Liver (tissue), 3 donors: Measurements from ENCODE around the gene PRR22.

ENCODE experiments used
- CTCF ChIP-seq: fragments of 150-350 bp; IDR thresholded peaks from 2 replicates; pipeline ENCODE4 v1.5.1; 2017; ENCODE audit warnings: improper control_type of control experiment, low read depth, low read length; ENCODE audit not compliant: missing input control
- EGR1 ChIP-seq, 2 donors: IDR thresholded peaks; 2 replicates each; pipeline ENCODE4 v1.6.1; 2016 to 2018; ENCODE audit warnings: antibody characterized with exemption in 2 of 2, low read depth in 2 of 2
- FOXA1 ChIP-seq: IDR thresholded peaks from 2 replicates; pipeline ENCODE4 v1.6.1; 2016; ENCODE audit warnings: antibody characterized with exemption
- GABPA ChIP-seq, 2 donors: IDR thresholded peaks in 1 of 2; conservative IDR thresholded peaks in 1 of 2; 2 replicates each; pipeline ENCODE4 v1.6.1; 2016; ENCODE audit warnings: antibody characterized with exemption in 2 of 2, mild to moderate bottlenecking in 1 of 2, moderate library complexity in 1 of 2
- HNF4G ChIP-seq: IDR thresholded peaks from 2 replicates; pipeline ENCODE4 v1.6.1; 2016; ENCODE audit warnings: antibody characterized with exemption
- JUND ChIP-seq, 2 donors: IDR thresholded peaks; 2 replicates each; pipeline ENCODE4 v1.6.1; 2016; ENCODE audit warnings: antibody characterized with exemption in 2 of 2
- RAD21 ChIP-seq, 2 donors: IDR thresholded peaks; 2 replicates each; pipeline ENCODE4 v1.6.1; 2016; ENCODE audit warnings: antibody characterized with exemption in 2 of 2, mild to moderate bottlenecking in 2 of 2
- REST ChIP-seq: IDR thresholded peaks from 2 replicates; pipeline ENCODE4 v1.6.1; 2016; ENCODE audit warnings: antibody characterized with exemption, mild to moderate bottlenecking
- RXRA ChIP-seq, 2 donors: IDR thresholded peaks; 2 replicates each; pipeline ENCODE4 v1.6.1; 2017 to 2018; ENCODE audit warnings: antibody characterized with exemption in 2 of 2, mild to moderate bottlenecking in 1 of 2
- SP1 ChIP-seq: IDR thresholded peaks from 2 replicates; pipeline ENCODE4 v1.6.1; 2018; ENCODE audit warnings: antibody characterized with exemption, mild to moderate bottlenecking
- TAF1 ChIP-seq: conservative IDR thresholded peaks from 2 replicates; pipeline ENCODE4 v1.6.1; 2016; ENCODE audit warnings: antibody characterized with exemption, mild to moderate bottlenecking
- YY1 ChIP-seq: IDR thresholded peaks from 2 replicates; pipeline ENCODE4 v1.6.1; 2016; ENCODE audit warnings: antibody characterized with exemption, mild to moderate bottlenecking
- TF ChIP-seq, protein P1 (sequence below): IDR thresholded peaks from 2 replicates; pipeline ENCODE4 v1.6.1; 2016; ENCODE audit warnings: antibody characterized with exemption
- TF ChIP-seq, protein P2 (sequence below): IDR thresholded peaks from 2 replicates; pipeline ENCODE4 v1.6.1; 2016; ENCODE audit warnings: antibody characterized with exemption
- donor health status: healthy.
- donor health status: healthy.

- no peak for TF ChIP-seq REST
- TF ChIP-seq CTCF: no peak
- TF ChIP-seq EGR1 (IDR thresholded peaks at IDR 0.05; ENCODE audit: low read depth in 2 of 2): no peak
- no peak for TF ChIP-seq JUND (IDR thresholded peaks at IDR 0.05)
- no peak for TF ChIP-seq RAD21 (IDR thresholded peaks at IDR 0.05)
- TF ChIP-seq GABPA (IDR thresholded peaks at IDR 0.05 in 1 of 2, conservative IDR thresholded peaks at IDR 0.05 in 1 of 2): no peak
- TF ChIP-seq, protein P1, sequence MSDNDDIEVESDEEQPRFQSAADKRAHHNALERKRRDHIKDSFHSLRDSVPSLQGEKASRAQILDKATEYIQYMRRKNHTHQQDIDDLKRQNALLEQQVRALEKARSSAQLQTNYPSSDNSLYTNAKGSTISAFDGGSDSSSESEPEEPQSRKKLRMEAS: no peak
- no peak for TF ChIP-seq YY1
- TF ChIP-seq, protein P2, sequence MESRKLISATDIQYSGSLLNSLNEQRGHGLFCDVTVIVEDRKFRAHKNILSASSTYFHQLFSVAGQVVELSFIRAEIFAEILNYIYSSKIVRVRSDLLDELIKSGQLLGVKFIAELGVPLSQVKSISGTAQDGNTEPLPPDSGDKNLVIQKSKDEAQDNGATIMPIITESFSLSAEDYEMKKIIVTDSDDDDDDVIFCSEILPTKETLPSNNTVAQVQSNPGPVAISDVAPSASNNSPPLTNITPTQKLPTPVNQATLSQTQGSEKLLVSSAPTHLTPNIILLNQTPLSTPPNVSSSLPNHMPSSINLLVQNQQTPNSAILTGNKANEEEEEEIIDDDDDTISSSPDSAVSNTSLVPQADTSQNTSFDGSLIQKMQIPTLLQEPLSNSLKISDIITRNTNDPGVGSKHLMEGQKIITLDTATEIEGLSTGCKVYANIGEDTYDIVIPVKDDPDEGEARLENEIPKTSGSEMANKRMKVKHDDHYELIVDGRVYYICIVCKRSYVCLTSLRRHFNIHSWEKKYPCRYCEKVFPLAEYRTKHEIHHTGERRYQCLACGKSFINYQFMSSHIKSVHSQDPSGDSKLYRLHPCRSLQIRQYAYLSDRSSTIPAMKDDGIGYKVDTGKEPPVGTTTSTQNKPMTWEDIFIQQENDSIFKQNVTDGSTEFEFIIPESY: no peak
- no peak for TF ChIP-seq RXRA (IDR thresholded peaks at IDR 0.05)
- TF ChIP-seq HNF4G: no peak
- no peak for TF ChIP-seq SP1
- TF ChIP-seq FOXA1: no peak
- TF ChIP-seq TAF1: no peak
Measured at GRCh38 chr19:5762608-5763217, 21.8 kb downstream of the PRR22 start.
